ENCODE data around the gene ZNF423. TPM values are rescaled to one million over a fixed set of nuclear protein-coding genes. Genes with fewer than 3 reads are reported as not detected.
A peak's percentile ranks its signal among the peaks of the same experiment; 100 is the strongest.

Gene ZNF423
- total RNA-seq, 1 donor from 2014 or later = 11.9 TPM

DNA sequence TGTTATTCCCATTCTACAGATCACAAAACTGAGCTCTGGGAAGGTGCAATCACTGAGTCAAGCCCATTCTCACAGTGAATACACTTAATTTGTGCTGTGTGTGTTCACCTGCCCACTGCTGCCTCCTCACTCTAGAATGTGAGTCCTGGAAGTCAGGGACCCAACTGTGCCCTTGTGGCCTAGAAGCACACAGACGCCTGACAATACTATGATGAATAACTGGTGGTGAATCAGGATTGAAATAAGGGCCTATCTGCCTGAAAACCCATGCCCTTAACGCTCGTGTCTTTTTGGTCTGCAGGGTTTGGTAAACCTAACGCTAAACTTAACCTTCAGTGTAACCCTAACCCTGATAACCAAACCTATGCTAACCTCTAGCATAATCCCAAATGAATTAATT is 80.3 kb downstream of the ZNF423 start:
- no peaks in the 10 kb centered on the region for H3K9me3 ChIP-seq
- no peaks in the 10 kb centered on the region for H3K36me3 ChIP-seq
- no peaks in the 10 kb centered on the region for H3K27me3 ChIP-seq
- DNase-seq = no peak
- H3K4me1 ChIP-seq = peaks cover 7% of the 10 kb centered on the region
- no peak overlapping the region for H3K4me3 ChIP-seq
- intact Hi-C loops (cut with DNase I) = no loop called here
- TF ChIP-seq, protein P1, sequence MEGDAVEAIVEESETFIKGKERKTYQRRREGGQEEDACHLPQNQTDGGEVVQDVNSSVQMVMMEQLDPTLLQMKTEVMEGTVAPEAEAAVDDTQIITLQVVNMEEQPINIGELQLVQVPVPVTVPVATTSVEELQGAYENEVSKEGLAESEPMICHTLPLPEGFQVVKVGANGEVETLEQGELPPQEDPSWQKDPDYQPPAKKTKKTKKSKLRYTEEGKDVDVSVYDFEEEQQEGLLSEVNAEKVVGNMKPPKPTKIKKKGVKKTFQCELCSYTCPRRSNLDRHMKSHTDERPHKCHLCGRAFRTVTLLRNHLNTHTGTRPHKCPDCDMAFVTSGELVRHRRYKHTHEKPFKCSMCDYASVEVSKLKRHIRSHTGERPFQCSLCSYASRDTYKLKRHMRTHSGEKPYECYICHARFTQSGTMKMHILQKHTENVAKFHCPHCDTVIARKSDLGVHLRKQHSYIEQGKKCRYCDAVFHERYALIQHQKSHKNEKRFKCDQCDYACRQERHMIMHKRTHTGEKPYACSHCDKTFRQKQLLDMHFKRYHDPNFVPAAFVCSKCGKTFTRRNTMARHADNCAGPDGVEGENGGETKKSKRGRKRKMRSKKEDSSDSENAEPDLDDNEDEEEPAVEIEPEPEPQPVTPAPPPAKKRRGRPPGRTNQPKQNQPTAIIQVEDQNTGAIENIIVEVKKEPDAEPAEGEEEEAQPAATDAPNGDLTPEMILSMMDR (IDR thresholded peaks at IDR 0.05) = no peak
- peak overlapping the region; percentile 30 for H3K27ac ChIP-seq
- no peak for ATAC-seq

DNA sequence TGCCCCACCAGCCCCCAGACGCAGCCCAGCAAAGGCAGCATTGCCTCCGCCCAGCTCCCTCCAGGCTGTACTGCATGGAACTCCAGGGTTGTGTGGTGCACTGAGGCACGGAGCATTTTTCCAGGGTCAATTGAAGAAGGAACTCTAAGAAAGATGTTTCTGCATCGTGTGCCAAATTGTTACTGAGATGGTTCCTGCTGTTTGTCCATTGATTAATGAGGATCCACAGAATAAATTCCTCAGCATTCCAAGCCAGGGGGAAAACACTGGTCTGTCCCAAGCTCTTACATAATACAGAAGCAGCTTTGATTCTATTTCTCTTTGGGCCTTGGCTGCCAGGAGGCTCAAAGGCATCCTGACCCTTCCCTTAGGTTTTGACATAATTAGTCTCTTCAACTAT is 80.9 kb downstream of the ZNF423 start:
- TF ChIP-seq, protein P1 (IDR thresholded peaks at IDR 0.05) = no peak

GRCh38 chr16:49773534-49774475 is 82.1 kb downstream of the ZNF423 start:
- Histone ChIP-seq H3K36me3 (no peaks in the 10 kb centered on the region), H3K4me1 (peaks cover 7% of the 10 kb centered on the region), H3K9me3 (no peaks in the 10 kb centered on the region), H3K27ac (no peak overlapping the region), H3K27me3 (no peaks in the 10 kb centered on the region), H3K4me3 (no peak overlapping the region)
- TF ChIP-seq, protein P1 (IDR thresholded peaks at IDR 0.05) = no peak
- ATAC-seq (no peak), DNase-seq (no peak)
- intact Hi-C loops (cut with DNase I) = no loop called here

More for the DNA sequence above, 80.9 kb downstream of the ZNF423 start:
- Histone ChIP-seq H3K27me3 (no peaks in the 10 kb centered on the region), H3K27ac (no peak overlapping the region), H3K4me3 (no peak overlapping the region), H3K9me3 (no peaks in the 10 kb centered on the region), H3K4me1 (peaks cover 7% of the 10 kb centered on the region), H3K36me3 (no peaks in the 10 kb centered on the region)
- intact Hi-C loops (cut with DNase I) = no loop called here
- ATAC-seq (no peak), DNase-seq (no peak)

GRCh38 chr16:49767998-49768397 is 87.9 kb downstream of the ZNF423 start:
- Histone ChIP-seq H3K36me3 (no peaks in the 10 kb centered on the region), H3K4me1 (no peaks in the 10 kb centered on the region), H3K9me3 (no peaks in the 10 kb centered on the region), H3K4me3 (no peak overlapping the region), H3K27me3 (no peaks in the 10 kb centered on the region), H3K27ac (no peak overlapping the region)
- TF ChIP-seq, protein P1 (IDR thresholded peaks at IDR 0.05) = no peak
- no peak for ATAC-seq
- intact Hi-C loops (cut with DNase I) = no loop called here
- no peak for DNase-seq

- DNase-seq = no peak
- intact Hi-C loops (cut with DNase I) = no loop called here
- no peak for ATAC-seq
- H3K4me3 ChIP-seq = no peak overlapping the region
- H3K9me3 ChIP-seq = no peaks in the 10 kb centered on the region
- no peaks in the 10 kb centered on the region for H3K36me3 ChIP-seq
- H3K4me1 ChIP-seq = no peaks in the 10 kb centered on the region
- TF ChIP-seq, protein P1 (IDR thresholded peaks at IDR 0.05) = no peak
- no peak overlapping the region for H3K27ac ChIP-seq
- no peaks in the 10 kb centered on the region for H3K27me3 ChIP-seq
Measured at GRCh38 chr16:49767414-49767813, 88.5 kb downstream of the ZNF423 start.
